ENCODE data around the gene HRH1.
"Not testable (repeated sequence)": the region's sequence is repeated elsewhere in the genome, so short reads cannot be mapped to it uniquely, and the experiment has no call there.

Gene HRH1, protein sequence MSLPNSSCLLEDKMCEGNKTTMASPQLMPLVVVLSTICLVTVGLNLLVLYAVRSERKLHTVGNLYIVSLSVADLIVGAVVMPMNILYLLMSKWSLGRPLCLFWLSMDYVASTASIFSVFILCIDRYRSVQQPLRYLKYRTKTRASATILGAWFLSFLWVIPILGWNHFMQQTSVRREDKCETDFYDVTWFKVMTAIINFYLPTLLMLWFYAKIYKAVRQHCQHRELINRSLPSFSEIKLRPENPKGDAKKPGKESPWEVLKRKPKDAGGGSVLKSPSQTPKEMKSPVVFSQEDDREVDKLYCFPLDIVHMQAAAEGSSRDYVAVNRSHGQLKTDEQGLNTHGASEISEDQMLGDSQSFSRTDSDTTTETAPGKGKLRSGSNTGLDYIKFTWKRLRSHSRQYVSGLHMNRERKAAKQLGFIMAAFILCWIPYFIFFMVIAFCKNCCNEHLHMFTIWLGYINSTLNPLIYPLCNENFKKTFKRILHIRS

GRCh38 chr3:11154036-11154952 is at the start of gene HRH1:
HRH1 (plus strand) TSS chr3:11154493; CDS start chr3:11259038, 104,545 bp downstream.
- DNase-seq: no peak

DNA sequence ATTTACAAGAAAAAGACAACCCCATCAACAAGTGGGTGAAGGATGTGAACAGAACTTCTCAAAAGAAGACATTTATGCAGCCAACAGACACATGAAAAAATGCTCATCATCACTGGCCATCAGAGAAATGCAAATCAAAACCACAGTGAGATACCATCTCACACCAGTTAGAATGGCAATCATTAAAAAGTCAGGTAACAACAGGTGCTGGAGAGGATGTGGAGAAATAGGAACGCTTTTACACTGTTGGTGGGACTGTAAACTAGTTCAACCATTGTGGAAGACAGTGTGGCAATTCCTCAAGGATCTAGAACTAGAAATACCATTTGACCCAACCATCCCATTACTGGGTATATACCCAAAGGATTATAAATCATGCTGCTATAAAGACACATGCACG is 41.0 kb upstream of the HRH1 start:
- not testable (repeated sequence) for DNase-seq

- DNase-seq: no peak
Observed at GRCh38 chr3:11115548-11115947, 38.7 kb upstream of the HRH1 start.

- no peak for DNase-seq
Observed at GRCh38 chr3:11116336-11117059, 37.8 kb upstream of the HRH1 start.

GRCh38 chr3:11117591-11117990 is 36.7 kb upstream of the HRH1 start:
- no peak for DNase-seq

DNA sequence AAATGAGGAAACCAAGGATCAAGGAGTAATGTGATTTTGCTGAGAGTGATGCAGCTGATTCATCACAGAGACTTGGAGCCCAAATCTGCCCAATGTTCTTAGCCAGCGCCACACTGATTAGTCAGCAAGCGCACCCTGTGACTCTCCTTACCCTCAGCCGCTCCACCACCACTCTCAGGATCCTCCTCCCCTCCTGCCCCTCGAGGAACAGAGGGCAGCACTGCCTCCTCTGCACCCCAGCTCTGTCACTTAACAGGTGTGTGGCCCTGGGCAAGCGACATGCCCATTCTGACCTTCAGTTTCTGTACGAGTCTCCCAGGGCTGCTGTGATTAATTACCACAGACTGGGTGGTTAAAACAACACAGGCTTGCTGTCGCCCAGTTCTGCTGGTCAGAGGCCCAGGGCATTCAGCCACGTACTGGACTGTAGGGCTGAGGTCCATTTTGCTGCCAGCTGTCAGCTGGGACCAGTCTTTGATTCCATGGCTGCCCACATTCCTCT is 36.1 kb upstream of the HRH1 start:
- no peak for DNase-seq

- DNase-seq: no peak
Observed at GRCh38 chr3:11120091-11120805, 34.0 kb upstream of the HRH1 start.

DNA sequence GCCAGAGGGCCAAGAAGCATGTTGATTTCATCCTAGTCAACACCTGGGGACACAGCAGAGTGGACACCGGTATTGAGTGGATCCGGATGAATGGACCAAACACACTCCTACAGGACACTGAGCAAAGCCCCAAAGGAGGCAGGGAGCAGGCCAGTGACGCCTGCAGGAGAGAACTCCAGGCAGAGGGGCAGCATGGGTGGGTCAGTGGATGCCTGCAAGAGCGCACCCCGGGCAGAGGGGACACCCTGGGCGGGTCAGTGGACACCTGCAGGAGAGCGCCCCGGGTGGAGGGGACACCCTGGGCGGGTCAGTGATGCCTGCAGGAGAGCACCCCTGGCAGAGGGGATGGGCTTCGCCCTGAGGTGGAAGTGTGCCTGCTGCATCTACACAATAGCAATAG is 27.6 kb upstream of the HRH1 start:
- DNase-seq: no peak

GRCh38 chr3:11128682-11129632 is 25.3 kb upstream of the HRH1 start:
- no peak for DNase-seq

DNA sequence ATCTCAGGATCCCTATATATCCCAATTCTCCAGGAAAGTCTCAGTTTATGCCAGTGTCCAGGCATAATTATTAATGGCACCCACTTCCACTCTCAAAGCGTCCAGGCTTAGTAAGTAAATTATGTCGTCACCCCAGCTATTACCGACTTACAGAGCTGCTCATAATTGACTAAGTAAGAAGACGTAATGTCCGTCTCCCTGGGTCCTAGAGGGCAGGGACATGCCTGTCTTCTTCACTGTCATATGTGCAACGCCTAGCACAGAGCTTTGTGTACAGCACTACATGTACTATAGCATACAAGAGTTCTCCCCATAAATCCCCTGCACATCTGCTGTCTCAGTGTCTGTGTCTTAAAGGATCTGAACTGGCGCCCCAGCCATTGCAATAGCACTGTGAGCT is 23.9 kb upstream of the HRH1 start:
- DNase-seq: no peak

DNA sequence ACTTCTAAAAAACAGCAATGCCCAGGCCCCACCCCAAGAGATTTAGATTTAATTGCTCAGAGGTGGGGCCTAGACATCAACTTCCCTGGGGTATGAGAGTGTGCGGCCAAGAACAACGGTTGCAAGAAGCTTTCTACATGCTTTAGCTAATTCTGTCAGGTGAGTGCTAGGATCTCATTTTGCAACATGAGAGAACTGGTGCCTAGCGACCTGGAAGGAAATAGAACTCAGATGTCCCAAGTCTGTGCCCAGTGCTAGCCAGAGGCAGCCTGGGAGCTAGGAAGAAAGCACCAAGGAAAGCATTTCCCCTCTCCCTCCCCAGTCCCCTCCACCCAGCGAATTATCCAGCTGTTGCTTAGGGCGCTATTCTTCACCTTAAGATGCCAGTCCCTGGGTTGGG is 22.9 kb upstream of the HRH1 start:
- no peak for DNase-seq

DNA sequence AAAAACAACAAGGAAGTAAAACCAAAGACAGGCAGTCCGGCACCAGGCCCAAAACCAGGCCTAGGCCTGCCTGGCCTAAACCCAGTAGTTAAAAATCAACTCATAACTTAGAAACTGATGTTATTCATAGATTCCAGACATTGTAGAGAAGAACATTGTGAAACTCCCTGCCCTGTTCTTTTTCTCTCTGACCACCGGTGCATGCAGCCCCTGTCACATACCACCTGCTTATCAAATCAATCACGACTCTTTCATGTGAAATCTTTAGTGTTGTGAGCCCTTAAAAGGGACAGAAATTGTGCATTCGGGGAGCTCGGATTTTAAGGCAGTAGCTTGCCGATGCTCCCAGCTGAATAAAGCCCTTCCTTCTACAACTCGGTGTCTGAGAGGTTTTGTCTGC is 22.4 kb upstream of the HRH1 start:
- not testable (repeated sequence) for DNase-seq

- DNase-seq: no peak
Observed at GRCh38 chr3:11132861-11133260, 21.4 kb upstream of the HRH1 start.

- DNase-seq: no peak
Observed at GRCh38 chr3:11134794-11135193, 19.5 kb upstream of the HRH1 start.

DNA sequence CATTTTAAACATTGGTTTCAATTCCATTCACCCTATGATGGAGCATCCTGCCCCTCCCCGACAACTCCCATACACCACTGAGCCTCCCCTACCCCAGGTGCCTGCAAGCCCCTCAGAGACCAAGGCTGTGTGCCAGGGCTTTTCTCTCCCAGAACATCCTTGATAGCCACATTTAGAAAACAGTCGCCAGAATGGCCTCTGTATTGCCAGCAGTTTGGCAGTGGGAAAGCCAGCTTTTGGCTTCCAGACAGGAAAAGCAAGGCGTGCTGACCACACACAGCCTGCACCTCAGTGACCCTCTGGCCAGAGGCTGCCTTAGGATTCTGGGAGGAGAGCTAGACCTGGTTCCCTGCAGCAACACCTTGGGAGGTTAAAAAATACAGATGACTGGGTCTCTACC is 18.2 kb upstream of the HRH1 start:
- no peak for DNase-seq

- DNase-seq: no peak
Observed at GRCh38 chr3:11136830-11137626, 17.3 kb upstream of the HRH1 start.

DNA sequence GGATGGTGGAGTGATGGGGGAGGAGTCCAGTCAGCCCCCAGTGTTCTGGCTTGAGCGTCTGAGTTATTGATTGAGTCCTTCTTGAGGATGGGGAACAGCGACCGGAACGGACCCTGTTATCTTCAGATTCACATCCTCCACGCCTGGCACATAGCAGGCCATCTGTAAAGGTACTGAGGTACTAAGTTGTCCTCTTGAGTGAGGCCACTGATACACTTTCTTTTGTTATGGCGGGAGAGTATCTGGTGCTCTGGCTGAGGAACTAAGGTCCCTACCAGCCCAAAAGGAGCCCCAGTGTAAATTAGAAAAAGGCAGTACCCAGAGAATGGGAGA is 16.7 kb upstream of the HRH1 start:
- no peak for DNase-seq

- DNase-seq: no peak
Observed at GRCh38 chr3:11138371-11138770, 15.9 kb upstream of the HRH1 start.

GRCh38 chr3:11140030-11140712 is 14.1 kb upstream of the HRH1 start:
- no peak for DNase-seq

DNA sequence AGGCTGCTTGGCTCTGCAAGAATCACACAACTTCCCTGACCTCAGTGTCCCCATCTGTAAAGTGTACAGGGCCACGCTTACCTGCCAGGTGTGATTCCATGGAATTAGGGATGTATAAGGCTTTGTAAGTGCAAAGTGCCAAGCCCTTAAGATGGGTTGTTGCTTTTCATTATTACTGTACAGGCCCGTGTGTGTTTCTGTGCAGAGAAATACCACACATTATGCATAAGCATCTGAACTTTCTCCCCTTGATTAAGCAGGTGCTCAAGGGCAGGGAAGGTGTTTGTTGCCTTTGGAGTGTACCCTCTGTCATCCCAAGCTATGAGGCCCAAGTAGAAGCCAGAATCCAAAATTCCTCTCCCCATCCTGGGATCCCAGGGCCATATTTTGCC is 13.6 kb upstream of the HRH1 start:
- no peak for DNase-seq
